GM12872 (cell line): ENCODE results near the gene NRIP1.

ENCODE experiments used
- CTCF ChIP-seq: IDR thresholded peaks from 3 replicates; pipeline ENCODE4 v1.5.1; 2011; ENCODE audit warnings: low read depth, mild to moderate bottlenecking, low read length, moderate library complexity; ENCODE audit not compliant: insufficient read depth

NRIP1 gene

GRCh38 chr21:14926186-14926585 lies 138.6 kb downstream of the NRIP1 start:
- TF ChIP-seq CTCF: no peak

GRCh38 chr21:14923468-14923867 lies 141.3 kb downstream of the NRIP1 start:
- no peak for TF ChIP-seq CTCF

- no peak for TF ChIP-seq CTCF
These were observed 141.8 kb downstream of the NRIP1 start for GRCh38 chr21:14922980-14923379.

- no peak for TF ChIP-seq CTCF
These were observed 146.3 kb downstream of the NRIP1 start for GRCh38 chr21:14918527-14918926.

GRCh38 chr21:14917762-14918161 lies 147.0 kb downstream of the NRIP1 start:
- TF ChIP-seq CTCF: no peak

GRCh38 chr21:14916676-14917141 lies 148.1 kb downstream of the NRIP1 start:
- no peak for TF ChIP-seq CTCF

- TF ChIP-seq CTCF: no peak
These were observed 151.2 kb downstream of the NRIP1 start for GRCh38 chr21:14913638-14914037.

GRCh38 chr21:14911351-14911750 lies 153.4 kb downstream of the NRIP1 start:
- no peak for TF ChIP-seq CTCF
